Duodenal mucosa (tissue), 2 donors: ENCODE data around the gene CCR9.

Experiments
- H3K27ac ChIP-seq: one replicate; pipeline ENCODE4 v1.7.0; 2013; ENCODE audit warnings: low read depth, low read length
- H3K27me3 ChIP-seq, 2 donors: one replicate each; pipeline ENCODE4 v1.7.0; 2013; ENCODE audit warnings: low read length in 2 of 2, control low read depth in 1 of 2; ENCODE audit not compliant: insufficient read depth in 2 of 2, control insufficient read depth in 1 of 2
- H3K36me3 ChIP-seq, 2 donors: one replicate each; pipeline ENCODE4 v1.7.0; 2013; ENCODE audit warnings: low read length in 2 of 2, control low read depth in 1 of 2; ENCODE audit not compliant: insufficient read depth in 2 of 2, control insufficient read depth in 1 of 2
- H3K4me1 ChIP-seq, 2 donors: one replicate each; pipeline ENCODE4 v1.7.0; 2013; ENCODE audit warnings: low read length in 2 of 2, control low read depth in 1 of 2; ENCODE audit not compliant: insufficient read depth in 2 of 2, control insufficient read depth in 1 of 2
- H3K4me3 ChIP-seq, 2 donors: one replicate each; pipeline ENCODE4 v1.7.0; 2013; ENCODE audit warnings: low read length in 2 of 2, low read depth in 1 of 2
- H3K9ac ChIP-seq, 2 donors: one replicate each; pipeline ENCODE4 v1.7.0; 2013; ENCODE audit warnings: low read length in 2 of 2, low read depth in 1 of 2
- H3K9me3 ChIP-seq, 2 donors: one replicate each; pipeline ENCODE4 v1.7.0; 2013; ENCODE audit warnings: low read length in 2 of 2, control low read depth in 1 of 2; ENCODE audit not compliant: control insufficient read depth in 1 of 2

CCR9 gene

GRCh38 chr3:45887285-45887684, 942 bp downstream of the CCR9 start:
- Histone ChIP-seq H3K9ac (peak overlapping the region in 1 of 2 donors; percentile 22), H3K27me3 (no peaks in the 10 kb centered on the region), H3K27ac (no peak overlapping the region), H3K4me1 (peaks cover 0 to 5% of the 10 kb centered on the region in 2 donors), H3K36me3 (no peaks in the 10 kb centered on the region), H3K9me3 (no peaks in the 10 kb centered on the region), H3K4me3 (peak overlapping the region in 1 of 2 donors; percentile 43)

GRCh38 chr3:45887759-45888511, 1.6 kb downstream of the CCR9 start:
- H3K9me3 ChIP-seq = no peaks in the 10 kb centered on the region
- H3K36me3 ChIP-seq = no peaks in the 10 kb centered on the region
- H3K4me1 ChIP-seq = peaks cover 0 to 5% of the 10 kb centered on the region in 2 donors
- no peak overlapping the region for H3K9ac ChIP-seq
- H3K4me3 ChIP-seq = peak overlapping the region in 1 of 2 donors; percentile 43
- H3K27me3 ChIP-seq = no peaks in the 10 kb centered on the region
- no peak overlapping the region for H3K27ac ChIP-seq

- Histone ChIP-seq H3K27ac (no peak overlapping the region), H3K4me1 (peaks cover 0 to 8% of the 10 kb centered on the region in 2 donors), H3K27me3 (no peaks in the 10 kb centered on the region), H3K4me3 (no peak overlapping the region), H3K9ac (no peak overlapping the region), H3K36me3 (no peaks in the 10 kb centered on the region), H3K9me3 (no peaks in the 10 kb centered on the region)
Measured at GRCh38 chr3:45889337-45889736, 3.0 kb downstream of the CCR9 start.

GRCh38 chr3:45890405-45890804, 4.1 kb downstream of the CCR9 start:
- no peaks in the 10 kb centered on the region for H3K9me3 ChIP-seq
- no peaks in the 10 kb centered on the region for H3K27me3 ChIP-seq
- peak overlapping the region in 1 of 2 donors; percentile 8 for H3K9ac ChIP-seq
- peak overlapping the region; percentile 1 to 7 for H3K4me3 ChIP-seq
- no peaks in the 10 kb centered on the region for H3K36me3 ChIP-seq
- no peak overlapping the region for H3K27ac ChIP-seq
- peaks cover 4 to 9% of the 10 kb centered on the region in 2 donors for H3K4me1 ChIP-seq

- Histone ChIP-seq H3K36me3 (no peaks in the 10 kb centered on the region), H3K4me1 (peaks cover 11 to 16% of the 10 kb centered on the region in 2 donors), H3K9ac (no peak overlapping the region), H3K27ac (no peak overlapping the region), H3K27me3 (no peaks in the 10 kb centered on the region), H3K9me3 (no peaks in the 10 kb centered on the region), H3K4me3 (no peak overlapping the region)
Measured at GRCh38 chr3:45892161-45892560, 5.8 kb downstream of the CCR9 start.

GRCh38 chr3:45894015-45894414, 7.7 kb downstream of the CCR9 start:
- Histone ChIP-seq H3K9me3 (no peaks in the 10 kb centered on the region), H3K27ac (no peak overlapping the region), H3K9ac (no peak overlapping the region), H3K4me1 (peaks cover 11 to 18% of the 10 kb centered on the region in 2 donors), H3K36me3 (no peaks in the 10 kb centered on the region), H3K4me3 (no peak overlapping the region), H3K27me3 (no peaks in the 10 kb centered on the region)

GRCh38 chr3:45895686-45896468, 9.5 kb downstream of the CCR9 start:
- Histone ChIP-seq H3K9me3 (no peaks in the 10 kb centered on the region), H3K27ac (no peak overlapping the region), H3K27me3 (no peaks in the 10 kb centered on the region), H3K36me3 (no peaks in the 10 kb centered on the region), H3K9ac (no peak overlapping the region), H3K4me1 (peaks cover 11 to 13% of the 10 kb centered on the region in 2 donors), H3K4me3 (no peak overlapping the region)

GRCh38 chr3:45896956-45897355, 10.6 kb downstream of the CCR9 start:
- Histone ChIP-seq H3K4me3 (no peak overlapping the region), H3K27ac (no peak overlapping the region), H3K4me1 (peaks cover 11 to 13% of the 10 kb centered on the region in 2 donors), H3K27me3 (no peaks in the 10 kb centered on the region), H3K36me3 (no peaks in the 10 kb centered on the region), H3K9ac (no peak overlapping the region), H3K9me3 (no peaks in the 10 kb centered on the region)

GRCh38 chr3:45904931-45905330, 18.6 kb downstream of the CCR9 start:
- Histone ChIP-seq H3K36me3 (no peaks in the 10 kb centered on the region), H3K4me3 (no peak overlapping the region), H3K9me3 (no peaks in the 10 kb centered on the region), H3K27ac (no peak overlapping the region), H3K4me1 (peaks cover 14 to 16% of the 10 kb centered on the region in 2 donors), H3K27me3 (no peaks in the 10 kb centered on the region), H3K9ac (no peak overlapping the region)

- H3K9me3 ChIP-seq = no peaks in the 10 kb centered on the region
- no peak overlapping the region for H3K9ac ChIP-seq
- peaks cover 14 to 17% of the 10 kb centered on the region in 2 donors for H3K4me1 ChIP-seq
- no peaks in the 10 kb centered on the region for H3K36me3 ChIP-seq
- no peak overlapping the region for H3K4me3 ChIP-seq
- no peaks in the 10 kb centered on the region for H3K27me3 ChIP-seq
- H3K27ac ChIP-seq = no peak overlapping the region
Measured at GRCh38 chr3:45905755-45906154, 19.4 kb downstream of the CCR9 start.
